HCT116 (cell line): ENCODE data around the gene RMND5A. TPM values are rescaled to one million over a fixed set of nuclear protein-coding genes. Genes with fewer than 3 reads are reported as not detected.

Experiments
- ATAC-seq: fragments of 200-7000 bp; cut with Tn5 transposase; 2 replicates; pipeline ENCODE4 v1.9.1; 2020; ENCODE audit warnings: mild to moderate bottlenecking, moderate library complexity
- BruUV-seq: library from RNA; stranded (reverse); fragments of 400-500 nt; replicated peaks from 2 replicates; lab custom pipeline; 2021; lab: Mats Ljungman, UMichigan
- CTCF ChIA-PET: fragments of 300-600 bp; sonication (Branson Sonifier 250); formaldehyde crosslinking; loops from one replicate; lab custom pipeline; 2021; ENCODE audit warnings: antibody characterized with exemption; lab: Charles Lee
- POLR2A ChIA-PET: fragments of 300-600, 350-600 bp; sonication (Branson Sonifier 250); formaldehyde crosslinking; loops from one replicate; lab custom pipeline; 2021; ENCODE audit warnings: antibody characterized with exemption; lab: Charles Lee
- RAD21 ChIA-PET, 2 experiments: fragments of 300-600 bp; sonication (Branson Sonifier 250); formaldehyde crosslinking; loops; one replicate each; lab custom pipeline; 2023; ENCODE audit warnings: low total read pairs in 2 of 2; ENCODE audit not compliant: uncharacterized antibody in 2 of 2, unreplicated experiment in 2 of 2, low non-redundant PET in 1 of 2; lab: Charles Lee
- DNase-seq: peaks from one replicate; pipeline ENCODE4 v3.0.0-alpha.2; 2010; ENCODE audit warnings: low read depth, low spot score
- H2AFZ ChIP-seq: fragments of 200-600 bp; shearing (Covaris generic), sonication (generic); 2 replicates; pipeline ENCODE4 v1.6.1; 2017; ENCODE audit warnings: low read depth, mixed run types, mixed read lengths, antibody characterized with exemption, low read length; ENCODE audit not compliant: poor library complexity, severe bottlenecking
- H3K27ac ChIP-seq: 2 replicates; pipeline ENCODE4 v1.5.1; 2012; ENCODE audit warnings: low read depth, low read length
- H3K27me3 ChIP-seq: fragments of 200-600 bp; sonication (generic); 2 replicates; pipeline ENCODE4 v1.6.1; 2016; ENCODE audit warnings: mixed run types, low read length, mixed read lengths; ENCODE audit not compliant: insufficient read depth
- H3K36me3 ChIP-seq, 2 experiments: fragments of 200-500 bp in 1 of 2; fragments of 200-600 bp in 1 of 2; sonication (Bioruptor generic) in 1 of 2; sonication (generic) in 1 of 2; 2 replicates each; pipeline versions ENCODE4 v1.5.1 to v1.6.1; 2014 to 2016; ENCODE audit warnings: low read length in 2 of 2, inconsistent platforms in 1 of 2, mixed read lengths in 1 of 2, mixed run types in 1 of 2; ENCODE audit not compliant: insufficient read depth in 2 of 2, control insufficient read depth in 1 of 2
- H3K4me1 ChIP-seq, 2 experiments: fragments of 200-600 bp in 1 of 2; sonication (generic) in 1 of 2; 2 replicates each; pipeline versions ENCODE4 v1.5.1 to v1.6.1; 2012 to 2017; ENCODE audit warnings: low read length in 2 of 2, inconsistent platforms in 1 of 2, mild to moderate bottlenecking in 1 of 2, mixed read lengths in 1 of 2, mixed run types in 1 of 2, moderate library complexity in 1 of 2; ENCODE audit not compliant: insufficient read depth in 2 of 2, control insufficient read depth in 1 of 2
- H3K4me2 ChIP-seq: fragments of 200-600 bp; sonication (generic); 2 replicates; pipeline ENCODE4 v1.6.1; 2017; ENCODE audit warnings: mixed run types, low read length, mixed read lengths
- H3K4me3 ChIP-seq, 2 experiments: fragments of 200-600 bp in 1 of 2; sonication (generic) in 1 of 2; replicated peaks in 1 of 2; 2 replicates each; pipeline ENCODE4 v1.5.1; 2011 to 2016; ENCODE audit warnings: low read length in 2 of 2, control low read depth in 1 of 2, low read depth in 1 of 2, mild to moderate bottlenecking in 1 of 2, mixed read lengths in 1 of 2, mixed run types in 1 of 2
- H3K79me2 ChIP-seq: fragments of 200-600 bp; sonication (generic); 2 replicates; pipeline ENCODE4 v1.6.1; 2017; ENCODE audit warnings: mild to moderate bottlenecking, mixed run types, low read length, moderate library complexity, mixed read lengths; ENCODE audit not compliant: insufficient read depth
- H3K9ac ChIP-seq: fragments of 200-600 bp; sonication (generic); 2 replicates; pipeline ENCODE4 v1.6.1; 2016; ENCODE audit warnings: low read length, mixed read lengths
- H3K9me2 ChIP-seq: fragments of 200-600 bp; sonication (generic), shearing (Covaris generic); 2 replicates; pipeline ENCODE4 v1.6.1; 2017; ENCODE audit warnings: mixed run types, mild to moderate bottlenecking, moderate library complexity; ENCODE audit not compliant: insufficient read depth
- H3K9me3 ChIP-seq, 2 experiments: fragments of 200-500 bp in 1 of 2; fragments of 200-600 bp in 1 of 2; sonication (Bioruptor generic) in 1 of 2; sonication (generic) in 1 of 2; 2 replicates each; pipeline ENCODE4 v1.6.1; 2014 to 2017; ENCODE audit warnings: low read length in 2 of 2, mixed read lengths in 2 of 2, inconsistent platforms in 1 of 2, low read depth in 1 of 2, mild to moderate bottlenecking in 1 of 2, mixed run types in 1 of 2, moderate library complexity in 1 of 2; ENCODE audit not compliant: control insufficient read depth in 1 of 2, insufficient read depth in 1 of 2
- H4K20me1 ChIP-seq: fragments of 200-600 bp; sonication (generic), shearing (Covaris generic); 2 replicates; pipeline ENCODE4 v1.6.1; 2017; ENCODE audit warnings: mixed run types, mild to moderate bottlenecking, moderate library complexity; ENCODE audit not compliant: insufficient read depth
- CEBPB ChIP-seq: IDR thresholded peaks from 2 replicates; pipeline ENCODE4 v1.6.1; 2012; ENCODE audit warnings: low read depth
- JUND ChIP-seq: IDR thresholded peaks from 2 replicates; pipeline ENCODE4 v1.6.1; 2012
- POLR2A ChIP-seq: IDR thresholded peaks from 2 replicates; pipeline ENCODE4 v1.7.0; 2011; ENCODE audit warnings: borderline replicate concordance; ENCODE audit not compliant: insufficient read depth, insufficient read length; ENCODE audit errors: extremely low read depth
- SIN3A ChIP-seq: IDR thresholded peaks from 2 replicates; pipeline ENCODE4 v1.6.1; 2012; ENCODE audit warnings: low read depth
- TCF7L2 ChIP-seq: IDR thresholded peaks from 2 replicates; pipeline ENCODE4 v1.7.0; 2011; ENCODE audit warnings: borderline replicate concordance, inconsistent platforms; ENCODE audit not compliant: insufficient read depth, insufficient read length; ENCODE audit errors: extremely low read depth
- ZFX ChIP-seq: fragments of 450-650 bp; IDR thresholded peaks from 2 replicates; pipeline ENCODE4 v1.6.1; 2017
- intact Hi-C: fragments of 100-400 bp; cut with micrococcal nuclease; formaldehyde crosslinking; loops from 2 replicates; pipeline ENCODE4 v1.10.0; 2022
- total RNA-seq: library from RNA; stranded (reverse); gene quantifications from one replicate; pipeline ENCODE4 v1.2.1, GENCODE V29; 2021; ENCODE audit not compliant: unreplicated experiment

RMND5A gene
- total RNA-seq, 1 experiment from 2014 or later, result 32.4 TPM

DNA sequence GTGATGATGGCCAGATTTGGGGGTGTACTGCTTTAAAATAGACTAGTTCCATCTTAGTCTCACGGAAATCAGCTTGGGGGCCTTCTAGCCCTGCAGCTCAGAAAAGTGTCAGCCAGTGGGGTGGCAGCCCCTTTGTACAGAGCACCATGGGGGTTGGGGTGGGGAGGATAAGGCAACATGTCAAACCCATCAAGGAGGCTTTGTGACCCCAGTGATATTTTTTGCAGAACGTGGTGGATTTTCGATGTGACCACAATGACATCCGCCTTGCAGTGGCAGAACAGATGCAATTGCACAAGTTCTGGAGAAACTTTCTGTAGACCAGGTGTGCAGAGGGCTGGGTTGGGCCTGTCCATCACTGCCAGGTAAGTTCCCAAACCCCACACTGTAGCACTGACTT lies 73.7 kb downstream of the RMND5A start:
- TF ChIP-seq SIN3A (no peak), CEBPB (no peak), POLR2A (no peak), TCF7L2 (no peak), ZFX (no peak), JUND (no peak)
- TF ChIP-seq, all 23 proteins: peak for 0
- intact Hi-C loops, result no loop called here
- ChIA-PET CTCF (no interaction called here), POLR2A (no interaction called here), RAD21 (no interaction called here)
- no peak overlapping the region for H3K27ac ChIP-seq
- no peaks in the 10 kb centered on the region for H3K27me3 ChIP-seq
- no peak overlapping the region for H3K9ac ChIP-seq
- DNase-seq, result no peak
- peaks cover 7 to 10% of the 10 kb centered on the region in 2 experiments; a peak in 2 of 4 replicates for H3K9me3 ChIP-seq
- no peak for ATAC-seq
- no TSS peak for BruUV-seq
- H3K36me3 ChIP-seq, result no peaks in the 10 kb centered on the region
- no peak overlapping the region for H2AFZ ChIP-seq
- no peak overlapping the region for H3K4me2 ChIP-seq
- no peaks in the 10 kb centered on the region for H4K20me1 ChIP-seq
- no peak overlapping the region for H3K4me3 ChIP-seq
- H3K4me1 ChIP-seq, result no peaks in the 10 kb centered on the region
- H3K9me2 ChIP-seq, result no peaks in the 10 kb centered on the region
- H3K79me2 ChIP-seq, result no peaks in the 10 kb centered on the region

DNA sequence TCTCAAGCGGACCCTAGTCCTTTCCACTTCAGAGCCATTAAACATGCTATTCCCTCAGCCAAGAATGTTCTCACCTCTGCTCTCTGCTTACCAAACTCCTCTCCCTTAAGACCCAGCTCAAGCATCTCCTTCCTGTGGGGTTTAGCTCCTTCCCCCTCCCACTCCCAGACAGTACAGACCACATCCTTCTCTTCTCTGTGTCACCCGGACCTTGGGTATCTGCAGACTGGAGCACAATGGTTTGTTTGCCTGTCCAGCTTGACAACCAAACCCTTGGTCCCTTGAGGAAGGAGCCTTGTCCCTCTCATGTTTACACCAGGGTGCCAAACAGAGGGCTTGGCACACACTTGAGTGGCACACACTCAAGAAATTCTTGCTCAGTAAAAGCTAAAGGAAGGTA lies 74.8 kb downstream of the RMND5A start:
- intact Hi-C loops, result no loop called here
- ChIA-PET POLR2A (no interaction called here), CTCF (no interaction called here), RAD21 (no interaction called here)
- Histone ChIP-seq H2AFZ (no peak overlapping the region), H3K27ac (no peak overlapping the region), H3K9me3 (peaks cover 7 to 10% of the 10 kb centered on the region in 2 experiments; a peak in 2 of 4 replicates), H3K9ac (no peak overlapping the region), H3K4me3 (no peak overlapping the region), H3K36me3 (no peaks in the 10 kb centered on the region), H4K20me1 (no peaks in the 10 kb centered on the region), H3K4me2 (no peak overlapping the region), H3K4me1 (no peaks in the 10 kb centered on the region), H3K9me2 (no peaks in the 10 kb centered on the region), H3K79me2 (no peaks in the 10 kb centered on the region), H3K27me3 (no peaks in the 10 kb centered on the region)
- ATAC-seq, result no peak
- no TSS peak for BruUV-seq
- DNase-seq, result no peak
- no peak for TF ChIP-seq CEBPB
- TF ChIP-seq JUND, result no peak
